HCT116 (cell line): ENCODE data around the gene GSG1L. TPM values are rescaled to one million over a fixed set of nuclear protein-coding genes. Genes with fewer than 3 reads are reported as not detected.

ENCODE experiments used
- ATAC-seq: fragments of 200-7000 bp; cut with Tn5 transposase; 2 replicates; pipeline ENCODE4 v1.9.1; 2020; ENCODE audit warnings: mild to moderate bottlenecking, moderate library complexity
- BruUV-seq: library from RNA; stranded (reverse); fragments of 400-500 nt; replicated peaks from 2 replicates; lab custom pipeline; 2021; lab: Mats Ljungman, UMichigan
- CTCF ChIA-PET: fragments of 300-600 bp; sonication (Branson Sonifier 250); formaldehyde crosslinking; loops from one replicate; lab custom pipeline; 2021; ENCODE audit warnings: antibody characterized with exemption; lab: Charles Lee
- POLR2A ChIA-PET: fragments of 300-600, 350-600 bp; sonication (Branson Sonifier 250); formaldehyde crosslinking; loops from one replicate; lab custom pipeline; 2021; ENCODE audit warnings: antibody characterized with exemption; lab: Charles Lee
- RAD21 ChIA-PET, 2 experiments: fragments of 300-600 bp; sonication (Branson Sonifier 250); formaldehyde crosslinking; loops; one replicate each; lab custom pipeline; 2023; ENCODE audit warnings: low total read pairs in 2 of 2; ENCODE audit not compliant: uncharacterized antibody in 2 of 2, unreplicated experiment in 2 of 2, low non-redundant PET in 1 of 2; lab: Charles Lee
- DNase-seq: peaks from one replicate; pipeline ENCODE4 v3.0.0-alpha.2; 2010; ENCODE audit warnings: low read depth, low spot score
- H2AFZ ChIP-seq: fragments of 200-600 bp; shearing (Covaris generic), sonication (generic); 2 replicates; pipeline ENCODE4 v1.6.1; 2017; ENCODE audit warnings: low read depth, mixed run types, mixed read lengths, antibody characterized with exemption, low read length; ENCODE audit not compliant: poor library complexity, severe bottlenecking
- H3K27ac ChIP-seq: 2 replicates; pipeline ENCODE4 v1.5.1; 2012; ENCODE audit warnings: low read depth, low read length
- H3K27me3 ChIP-seq: fragments of 200-600 bp; sonication (generic); 2 replicates; pipeline ENCODE4 v1.6.1; 2016; ENCODE audit warnings: mixed run types, low read length, mixed read lengths; ENCODE audit not compliant: insufficient read depth
- H3K36me3 ChIP-seq, 2 experiments: fragments of 200-500 bp in 1 of 2; fragments of 200-600 bp in 1 of 2; sonication (Bioruptor generic) in 1 of 2; sonication (generic) in 1 of 2; 2 replicates each; pipeline versions ENCODE4 v1.5.1 to v1.6.1; 2014 to 2016; ENCODE audit warnings: low read length in 2 of 2, inconsistent platforms in 1 of 2, mixed read lengths in 1 of 2, mixed run types in 1 of 2; ENCODE audit not compliant: insufficient read depth in 2 of 2, control insufficient read depth in 1 of 2
- H3K4me1 ChIP-seq, 2 experiments: fragments of 200-600 bp in 1 of 2; sonication (generic) in 1 of 2; 2 replicates each; pipeline versions ENCODE4 v1.5.1 to v1.6.1; 2012 to 2017; ENCODE audit warnings: low read length in 2 of 2, inconsistent platforms in 1 of 2, mild to moderate bottlenecking in 1 of 2, mixed read lengths in 1 of 2, mixed run types in 1 of 2, moderate library complexity in 1 of 2; ENCODE audit not compliant: insufficient read depth in 2 of 2, control insufficient read depth in 1 of 2
- H3K4me2 ChIP-seq: fragments of 200-600 bp; sonication (generic); 2 replicates; pipeline ENCODE4 v1.6.1; 2017; ENCODE audit warnings: mixed run types, low read length, mixed read lengths
- H3K4me3 ChIP-seq, 2 experiments: fragments of 200-600 bp in 1 of 2; sonication (generic) in 1 of 2; replicated peaks in 1 of 2; 2 replicates each; pipeline ENCODE4 v1.5.1; 2011 to 2016; ENCODE audit warnings: low read length in 2 of 2, control low read depth in 1 of 2, low read depth in 1 of 2, mild to moderate bottlenecking in 1 of 2, mixed read lengths in 1 of 2, mixed run types in 1 of 2
- H3K79me2 ChIP-seq: fragments of 200-600 bp; sonication (generic); 2 replicates; pipeline ENCODE4 v1.6.1; 2017; ENCODE audit warnings: mild to moderate bottlenecking, mixed run types, low read length, moderate library complexity, mixed read lengths; ENCODE audit not compliant: insufficient read depth
- H3K9ac ChIP-seq: fragments of 200-600 bp; sonication (generic); 2 replicates; pipeline ENCODE4 v1.6.1; 2016; ENCODE audit warnings: low read length, mixed read lengths
- H3K9me2 ChIP-seq: fragments of 200-600 bp; sonication (generic), shearing (Covaris generic); 2 replicates; pipeline ENCODE4 v1.6.1; 2017; ENCODE audit warnings: mixed run types, mild to moderate bottlenecking, moderate library complexity; ENCODE audit not compliant: insufficient read depth
- H3K9me3 ChIP-seq, 2 experiments: fragments of 200-500 bp in 1 of 2; fragments of 200-600 bp in 1 of 2; sonication (Bioruptor generic) in 1 of 2; sonication (generic) in 1 of 2; 2 replicates each; pipeline ENCODE4 v1.6.1; 2014 to 2017; ENCODE audit warnings: low read length in 2 of 2, mixed read lengths in 2 of 2, inconsistent platforms in 1 of 2, low read depth in 1 of 2, mild to moderate bottlenecking in 1 of 2, mixed run types in 1 of 2, moderate library complexity in 1 of 2; ENCODE audit not compliant: control insufficient read depth in 1 of 2, insufficient read depth in 1 of 2
- H4K20me1 ChIP-seq: fragments of 200-600 bp; sonication (generic), shearing (Covaris generic); 2 replicates; pipeline ENCODE4 v1.6.1; 2017; ENCODE audit warnings: mixed run types, mild to moderate bottlenecking, moderate library complexity; ENCODE audit not compliant: insufficient read depth
- CTCF ChIP-seq, 3 experiments: fragments of 200-600 bp in 1 of 3; sonication (generic) in 1 of 3; IDR thresholded peaks in 2 of 3; conservative IDR thresholded peaks in 1 of 3; 2 replicates each; pipeline ENCODE4 v1.5.1; 2012 to 2017; ENCODE audit warnings: low read depth in 2 of 3, low read length in 2 of 3, antibody characterized with exemption in 1 of 3, borderline replicate concordance in 1 of 3, control low read depth in 1 of 3, mild to moderate bottlenecking in 1 of 3, mixed read lengths in 1 of 3, mixed run types in 1 of 3, moderate library complexity in 1 of 3; ENCODE audit not compliant: insufficient read depth in 1 of 3
- EGR1 ChIP-seq: IDR thresholded peaks from 2 replicates; pipeline ENCODE4 v1.6.1; 2012; ENCODE audit warnings: low read depth
- EZH2 ChIP-seq: fragments of 200-600 bp; sonication (generic); IDR thresholded peaks from 2 replicates; pipeline ENCODE4 v1.6.1; 2017; ENCODE audit warnings: antibody characterized with exemption, mixed run types
- EZH2phosphoT487 ChIP-seq: fragments of 200-600 bp; IDR thresholded peaks from 2 replicates; pipeline ENCODE4 v1.6.1; 2018; ENCODE audit warnings: antibody characterized with exemption, borderline replicate concordance
- FOSL1 ChIP-seq: IDR thresholded peaks from 2 replicates; pipeline ENCODE4 v1.6.1; 2012; ENCODE audit warnings: low read depth
- POLR2AphosphoS5 ChIP-seq: IDR thresholded peaks from 2 replicates; pipeline ENCODE4 v1.6.1; 2011; ENCODE audit warnings: mild to moderate bottlenecking, low read depth, low read length, moderate library complexity
- RAD21 ChIP-seq: IDR thresholded peaks from 2 replicates; pipeline ENCODE4 v1.6.1; 2012; ENCODE audit warnings: low read depth, mild to moderate bottlenecking
- REST ChIP-seq: IDR thresholded peaks from 2 replicates; pipeline ENCODE4 v1.6.1; 2012; ENCODE audit warnings: low read depth
- SIN3A ChIP-seq: IDR thresholded peaks from 2 replicates; pipeline ENCODE4 v1.6.1; 2012; ENCODE audit warnings: low read depth
- SP1 ChIP-seq: IDR thresholded peaks from 2 replicates; pipeline ENCODE4 v1.6.1; 2012; ENCODE audit warnings: low read depth
- SRF ChIP-seq: IDR thresholded peaks from 2 replicates; pipeline ENCODE4 v1.6.1; 2012; ENCODE audit warnings: low read depth
- YY1 ChIP-seq: IDR thresholded peaks from 2 replicates; pipeline ENCODE4 v1.6.1; 2011; ENCODE audit warnings: low read length, low read depth, moderate library complexity, mild to moderate bottlenecking; ENCODE audit not compliant: insufficient replicate concordance; ENCODE audit errors: extremely low read depth
- ZFX ChIP-seq: fragments of 450-650 bp; IDR thresholded peaks from 2 replicates; pipeline ENCODE4 v1.6.1; 2017
- ZNF274 ChIP-seq: fragments of 200-500 bp; sonication (Bioruptor generic); IDR thresholded peaks from 2 replicates; pipeline ENCODE4 v1.6.1; 2014; ENCODE audit warnings: mild to moderate bottlenecking, low read depth, low read length, inconsistent platforms
- intact Hi-C: fragments of 100-400 bp; cut with micrococcal nuclease; formaldehyde crosslinking; loops from 2 replicates; pipeline ENCODE4 v1.10.0; 2022
- total RNA-seq: library from RNA; stranded (reverse); gene quantifications from one replicate; pipeline ENCODE4 v1.2.1, GENCODE V29; 2021; ENCODE audit not compliant: unreplicated experiment
- TF ChIP-seq, protein P1 (sequence below): IDR thresholded peaks from 2 replicates; pipeline ENCODE4 v1.6.1; 2012

The GSG1L gene
- total RNA-seq, 1 experiment from 2014 or later, result not detected

- no peak for TF ChIP-seq CTCF (IDR thresholded peaks at IDR 0.05 in 2 of 3, conservative IDR thresholded peaks at IDR 0.05 in 1 of 3; ENCODE audit: borderline replicate concordance in 1 of 3, insufficient read depth in 1 of 3, low read depth in 2 of 3, low read length in 2 of 3)
Measured at GRCh38 chr16:27781195-27781524, 282.4 kb downstream of the GSG1L start (continued).

DNA sequence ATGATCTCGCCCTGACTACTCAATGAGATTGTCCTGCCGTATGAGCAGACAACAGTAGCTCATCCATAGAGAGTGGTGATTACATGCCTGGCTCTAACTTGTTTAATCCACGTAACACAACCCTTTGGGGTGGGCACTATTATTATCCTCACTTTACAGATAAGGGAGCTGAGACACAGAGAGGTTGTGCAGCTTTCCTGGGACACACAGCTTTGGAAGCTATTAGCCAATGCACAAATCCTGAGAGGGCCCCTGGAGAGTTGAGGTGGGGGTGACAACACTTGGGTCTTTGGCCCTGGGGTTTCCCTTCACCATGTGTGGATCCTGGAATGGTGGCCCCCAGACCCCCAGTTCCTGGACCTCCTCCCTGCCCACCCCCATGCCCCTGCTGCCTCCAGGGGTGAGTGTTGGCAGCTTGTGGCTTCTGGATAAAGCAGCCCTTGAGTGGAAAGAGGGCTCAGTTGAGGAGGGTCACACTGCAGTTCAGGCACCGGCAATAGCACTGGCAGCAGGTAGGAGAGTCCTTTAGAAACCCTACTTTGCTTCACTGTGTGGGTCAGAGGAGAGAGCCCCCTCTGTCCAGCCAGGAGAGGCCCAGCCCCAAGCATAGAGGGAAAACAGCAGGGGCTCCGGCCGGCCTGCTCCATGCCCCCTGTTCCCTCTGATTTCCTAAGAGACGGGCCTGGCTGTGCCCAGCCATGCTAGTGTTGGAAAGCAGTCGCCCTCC is 282.9 kb downstream of the GSG1L start:
- H3K4me2 ChIP-seq, result no peak overlapping the region
- H3K9me3 ChIP-seq, result no peaks in the 10 kb centered on the region
- no peak overlapping the region for H3K27ac ChIP-seq
- no peaks in the 10 kb centered on the region for H3K36me3 ChIP-seq
- no peak overlapping the region for H3K9ac ChIP-seq
- ChIA-PET CTCF (interaction anchor here (1.4 kb wide), 1 partner anchor 87 kb away, joined by 4 read pairs; no protein-coding TSS in a partner anchor), POLR2A (no interaction called here), RAD21 (no interaction called here)
- H3K4me1 ChIP-seq, result no peaks in the 10 kb centered on the region
- no peaks in the 10 kb centered on the region for H3K79me2 ChIP-seq
- H3K9me2 ChIP-seq, result no peaks in the 10 kb centered on the region
- DNase-seq, result no peak
- no peak for ATAC-seq
- no peaks in the 10 kb centered on the region for H4K20me1 ChIP-seq
- no TSS peak for BruUV-seq
- no peaks in the 10 kb centered on the region for H3K27me3 ChIP-seq
- no peak overlapping the region for H2AFZ ChIP-seq
- intact Hi-C loops, result no loop called here
- no peak overlapping the region for H3K4me3 ChIP-seq
- TF ChIP-seq EGR1, result no peak
- TF ChIP-seq SIN3A, result no peak
- TF ChIP-seq REST, result no peak
- TF ChIP-seq, protein P1, sequence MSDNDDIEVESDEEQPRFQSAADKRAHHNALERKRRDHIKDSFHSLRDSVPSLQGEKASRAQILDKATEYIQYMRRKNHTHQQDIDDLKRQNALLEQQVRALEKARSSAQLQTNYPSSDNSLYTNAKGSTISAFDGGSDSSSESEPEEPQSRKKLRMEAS, result no peak
- no peak for TF ChIP-seq POLR2AphosphoS5
- TF ChIP-seq FOSL1, result no peak
- no peak for TF ChIP-seq RAD21
- no peak for TF ChIP-seq CTCF (IDR thresholded peaks at IDR 0.05 in 2 of 3, conservative IDR thresholded peaks at IDR 0.05 in 1 of 3; ENCODE audit: borderline replicate concordance in 1 of 3, insufficient read depth in 1 of 3, low read depth in 2 of 3, low read length in 2 of 3)
- TF ChIP-seq SP1, result no peak
- no peak for TF ChIP-seq YY1
- no peak for TF ChIP-seq SRF
- TF ChIP-seq EZH2, result no peak
- TF ChIP-seq ZFX, result no peak
- no peak for TF ChIP-seq EZH2phosphoT487
- no peak for TF ChIP-seq ZNF274
